ENCODE data around the gene WDR5.

The WDR5 gene

DNA sequence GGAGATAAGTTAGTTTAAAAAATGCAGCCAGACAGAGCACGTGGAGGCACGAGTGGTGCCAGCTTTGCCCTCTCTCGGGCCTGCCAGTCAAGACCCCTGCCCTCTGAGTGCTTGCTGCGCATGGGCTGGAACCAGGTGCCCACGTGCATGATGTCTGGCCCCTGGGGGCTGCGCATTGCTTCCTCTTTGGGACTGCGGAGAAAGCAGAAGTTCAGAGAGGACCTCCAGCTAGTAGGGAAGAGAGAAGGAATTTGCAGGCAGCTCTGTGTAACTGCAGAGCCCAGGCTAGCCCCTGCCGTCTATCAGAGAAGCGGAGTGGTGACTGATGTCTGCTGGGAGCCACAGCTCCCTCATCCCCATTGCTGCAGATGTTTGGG lies 38.2 kb downstream of the WDR5 start:
- no peak for DNase-seq (ENCODE audit: low read depth in 2 of 2)

- DNase-seq (ENCODE audit: low read depth in 2 of 2) = no peak
Measured at GRCh38 chr9:134174526-134175290, 38.8 kb downstream of the WDR5 start.

GRCh38 chr9:134175291-134175807 lies 39.5 kb downstream of the WDR5 start:
- DNase-seq (ENCODE audit: low read depth in 2 of 2) = no peak

GRCh38 chr9:134175808-134176598 lies 40.1 kb downstream of the WDR5 start:
- DNase-seq (ENCODE audit: low read depth in 2 of 2) = no peak

DNA sequence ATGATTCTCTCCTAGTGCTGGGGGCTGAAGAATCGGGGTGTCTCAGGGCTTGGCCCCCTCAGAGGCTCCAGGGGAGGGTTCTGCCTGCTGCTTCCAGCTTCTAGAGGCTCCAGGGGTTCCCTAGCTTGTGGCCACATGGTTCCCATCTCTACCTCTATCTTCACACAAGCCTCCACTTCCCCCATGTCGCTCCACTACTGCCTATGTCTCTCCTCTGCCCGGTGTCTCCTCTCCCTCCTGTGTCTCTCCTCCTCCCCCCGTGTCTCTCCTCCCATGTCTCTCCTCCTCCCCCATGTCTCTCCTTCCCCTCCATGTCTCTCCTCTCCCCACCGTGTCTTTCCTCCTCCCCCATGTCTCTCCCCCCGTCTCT lies 40.7 kb downstream of the WDR5 start:
- DNase-seq (ENCODE audit: low read depth in 2 of 2) = no peak

- no peak for DNase-seq (ENCODE audit: low read depth in 2 of 2)
Measured at GRCh38 chr9:134177186-134177585, 41.3 kb downstream of the WDR5 start.

DNA sequence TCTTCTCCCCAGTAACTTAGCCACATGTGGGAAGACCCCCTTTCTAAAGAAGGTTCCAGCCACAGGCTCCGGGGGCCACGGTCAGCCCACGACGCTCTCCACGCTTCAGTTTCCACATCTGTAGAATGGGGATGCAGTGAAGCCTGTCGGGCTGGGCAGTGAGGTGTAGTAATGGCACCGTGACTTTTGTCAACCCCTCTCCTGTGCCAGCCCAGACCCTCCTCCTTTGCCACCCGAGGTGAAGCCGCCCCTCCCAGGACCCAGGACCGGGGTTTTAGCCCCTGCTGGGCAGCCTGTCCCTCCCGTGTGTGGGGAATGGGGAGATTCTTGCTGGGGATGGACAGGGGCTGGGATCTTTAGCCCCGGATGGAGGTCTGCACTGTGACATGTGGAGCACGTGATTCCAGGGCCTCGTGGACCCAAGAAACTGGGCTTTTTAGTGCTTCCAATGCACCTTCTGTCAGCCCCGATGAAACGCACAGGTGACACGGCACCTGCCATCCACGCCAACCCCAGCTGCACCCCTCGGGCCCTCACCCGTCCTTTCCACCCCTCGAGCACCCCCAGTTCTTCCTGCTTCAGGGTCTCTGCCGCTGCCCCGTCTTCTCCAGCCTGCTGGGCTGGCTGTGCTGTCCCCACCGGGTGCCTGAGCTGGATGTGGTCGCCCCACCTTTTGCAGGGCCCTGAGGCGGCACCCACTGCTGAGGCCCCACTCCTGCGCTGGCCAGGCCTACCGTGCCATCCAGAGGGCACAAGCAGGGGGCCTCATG lies 41.9 kb downstream of the WDR5 start:
- DNase-seq (ENCODE audit: low read depth in 2 of 2) = no peak

GRCh38 chr9:134178394-134178767 lies 42.5 kb downstream of the WDR5 start:
- no peak for DNase-seq (ENCODE audit: low read depth in 2 of 2)

GRCh38 chr9:134178768-134179551 lies 43.1 kb downstream of the WDR5 start:
- no peak for DNase-seq (ENCODE audit: low read depth in 2 of 2)

GRCh38 chr9:134179595-134179917 lies 43.7 kb downstream of the WDR5 start:
- no peak for DNase-seq (ENCODE audit: low read depth in 2 of 2)

DNA sequence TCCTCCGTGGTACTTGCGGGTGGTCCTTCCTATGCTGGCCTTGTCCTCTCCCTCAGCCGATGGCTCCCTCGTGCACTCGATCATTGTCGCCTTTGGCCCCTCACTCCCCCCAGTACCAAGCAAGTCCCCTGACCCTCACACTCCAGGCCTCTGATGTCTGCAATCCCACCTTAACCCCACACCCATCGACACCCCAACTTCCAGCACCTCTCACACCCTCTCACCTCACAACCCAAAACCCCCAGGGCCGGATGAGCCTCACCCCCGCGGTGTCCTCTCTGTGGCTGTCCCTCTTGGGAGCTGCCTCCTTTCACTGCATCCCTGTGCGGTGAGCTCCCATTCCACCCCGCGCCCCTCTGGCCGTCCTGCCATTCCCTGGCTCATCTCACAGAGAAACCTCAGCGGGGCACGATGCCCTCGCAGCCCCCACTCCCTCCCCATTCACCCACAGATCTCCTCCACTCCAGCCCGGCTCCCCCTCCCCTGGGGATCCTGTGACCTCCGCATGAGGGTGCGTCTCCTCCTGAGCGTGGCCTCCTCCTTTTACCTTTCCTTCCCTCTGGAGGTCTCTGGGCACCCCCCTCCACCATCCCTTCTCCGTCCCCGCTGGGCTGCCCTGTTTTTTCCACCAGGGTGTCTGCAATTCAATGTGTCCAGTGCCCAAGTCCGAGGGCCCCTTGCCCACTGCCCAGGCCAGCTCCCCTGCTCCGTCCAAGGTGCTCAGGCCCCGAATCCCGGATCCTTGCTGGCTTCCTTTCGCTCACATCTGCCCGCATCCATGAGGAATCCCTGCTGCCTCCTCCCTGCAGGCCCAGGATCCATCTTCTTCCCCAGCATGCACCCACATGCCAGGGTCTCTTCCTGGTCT lies 44.3 kb downstream of the WDR5 start:
- DNase-seq (ENCODE audit: low read depth in 2 of 2) = no peak

- no peak for DNase-seq (ENCODE audit: low read depth in 2 of 2)
Measured at GRCh38 chr9:134180786-134181647, 45.1 kb downstream of the WDR5 start.

DNA sequence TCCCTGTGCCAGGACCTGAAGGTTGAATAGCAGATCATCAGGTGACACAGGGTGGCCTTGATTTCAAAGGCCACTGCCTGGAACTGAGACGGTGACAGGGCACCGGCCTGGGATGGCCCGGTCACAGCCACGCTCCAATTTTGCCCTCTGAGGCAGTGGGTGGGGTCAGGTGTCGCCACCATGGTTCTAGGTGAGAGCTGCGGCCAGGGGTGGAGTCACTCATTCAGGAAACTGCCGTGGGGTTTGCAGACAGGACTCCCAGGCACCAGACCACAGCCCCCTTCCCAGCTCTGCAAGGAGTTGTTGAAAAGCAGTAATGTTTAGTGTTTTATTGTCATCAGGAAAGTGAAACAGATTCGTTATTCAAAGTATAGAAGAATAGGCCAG lies 45.8 kb downstream of the WDR5 start:
- DNase-seq (ENCODE audit: low read depth in 2 of 2) = no peak

DNA sequence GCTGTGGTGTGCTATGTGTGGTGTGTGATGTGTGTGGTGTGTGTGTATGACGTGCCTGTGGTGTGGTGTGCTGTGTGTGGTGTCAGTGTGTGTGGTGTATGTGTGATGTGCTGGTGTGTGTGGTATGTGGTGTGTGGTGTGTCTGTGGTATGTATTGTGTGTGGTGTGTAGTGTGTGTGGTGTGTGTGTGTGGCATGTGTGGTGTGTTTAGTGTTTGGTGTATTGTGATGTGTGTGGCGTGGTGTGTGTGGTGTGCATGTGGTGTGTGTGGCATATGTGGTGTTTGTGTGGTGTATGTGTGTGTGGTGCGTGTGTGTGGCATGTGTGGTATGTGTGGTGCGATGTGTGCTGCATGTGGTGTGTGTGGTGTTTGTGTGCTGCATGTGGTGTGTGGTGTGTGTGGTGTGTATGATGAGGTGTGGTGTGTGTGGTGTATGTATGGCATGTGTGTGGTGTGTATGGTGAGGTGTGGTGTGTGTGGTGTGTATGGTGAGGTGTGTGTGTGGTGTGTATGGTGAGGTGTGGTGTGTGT lies 46.7 kb downstream of the WDR5 start:
- no peak for DNase-seq (ENCODE audit: low read depth in 2 of 2)

DNA sequence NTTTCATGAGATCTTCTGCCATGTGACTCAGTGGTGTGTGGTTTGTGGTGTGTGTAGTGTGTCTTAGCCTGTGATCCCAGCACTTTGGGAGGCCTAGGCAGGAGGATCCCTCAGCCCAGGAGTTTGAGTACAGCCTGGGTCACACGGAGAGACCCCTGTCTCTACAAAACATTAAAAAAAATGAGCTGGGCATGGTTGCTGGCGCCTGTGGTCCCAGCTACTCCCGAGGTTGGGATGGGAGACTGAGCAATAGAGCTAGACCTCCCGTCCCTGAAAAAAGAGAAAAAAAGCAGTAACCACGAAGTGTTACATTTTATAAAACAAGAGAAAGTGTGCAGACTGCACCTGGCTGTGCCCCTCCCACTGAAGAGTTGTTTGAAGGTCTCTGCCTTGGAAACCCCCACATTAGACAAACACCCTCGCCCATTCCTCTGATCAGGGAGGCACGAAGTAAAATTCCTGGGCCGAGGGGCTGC lies 49.7 kb downstream of the WDR5 start:
- no peak for DNase-seq (ENCODE audit: low read depth in 2 of 2)

DNA sequence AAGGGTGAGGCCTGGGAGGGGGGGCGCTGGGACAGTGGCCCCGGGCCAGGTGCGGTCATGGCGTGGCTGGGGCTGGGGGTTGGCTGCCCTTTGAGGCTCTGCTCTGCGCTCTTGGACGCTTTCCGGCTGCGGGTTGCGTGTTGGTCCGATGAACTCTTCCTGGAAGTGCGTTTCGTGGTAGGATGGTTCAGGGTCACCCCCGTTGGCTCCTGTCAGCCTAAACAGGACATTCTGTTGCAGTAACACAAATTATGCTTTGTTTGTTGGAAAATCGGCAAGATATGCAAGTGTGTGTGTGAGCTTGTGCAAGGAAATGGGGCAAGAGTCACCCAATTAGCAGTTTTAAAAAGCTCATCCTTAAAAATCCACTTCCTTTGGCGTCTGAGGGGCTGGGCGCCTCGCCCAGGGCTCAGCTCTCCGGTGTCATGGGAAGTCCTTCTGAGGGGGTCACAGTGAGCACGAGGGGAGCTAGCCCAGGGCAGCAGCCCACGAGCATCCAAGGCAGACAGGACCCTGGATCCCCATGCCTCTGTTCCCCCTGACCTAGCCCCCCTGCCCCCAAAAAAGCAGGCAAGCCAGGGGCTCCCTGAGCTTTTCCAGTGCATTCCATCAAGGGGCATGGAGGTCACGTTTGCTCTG lies 50.7 kb downstream of the WDR5 start:
- DNase-seq (ENCODE audit: low read depth in 2 of 2) = no peak

DNA sequence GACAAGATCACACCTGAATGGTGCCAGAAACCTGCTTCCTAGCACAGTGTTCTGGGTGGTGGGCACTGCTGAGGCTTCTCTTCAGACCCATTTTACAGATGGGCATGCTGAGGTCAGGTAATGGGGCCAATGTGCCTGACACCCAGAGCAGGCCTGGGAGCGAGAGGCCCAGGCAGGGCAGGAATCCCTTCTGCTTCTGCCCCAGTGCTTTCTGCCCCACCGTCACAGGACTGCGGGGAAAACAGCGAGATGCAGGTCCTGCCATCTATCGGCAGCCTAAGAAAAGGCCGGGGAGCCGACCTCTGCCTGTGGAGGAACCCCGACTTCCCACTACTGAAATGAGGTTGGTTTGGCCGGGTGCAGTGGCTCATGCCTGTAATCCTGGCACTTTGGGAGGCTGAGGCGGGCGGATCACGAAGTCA lies 51.2 kb downstream of the WDR5 start:
- DNase-seq (ENCODE audit: low read depth in 2 of 2) = no peak

GRCh38 chr9:134187891-134188385 lies 52.1 kb downstream of the WDR5 start:
- DNase-seq (ENCODE audit: low read depth in 2 of 2) = no peak
